ENCODE results near the gene SNX8.
A peak's percentile ranks its signal among the peaks of the same experiment; 100 is the strongest.

The SNX8 gene

DNA sequence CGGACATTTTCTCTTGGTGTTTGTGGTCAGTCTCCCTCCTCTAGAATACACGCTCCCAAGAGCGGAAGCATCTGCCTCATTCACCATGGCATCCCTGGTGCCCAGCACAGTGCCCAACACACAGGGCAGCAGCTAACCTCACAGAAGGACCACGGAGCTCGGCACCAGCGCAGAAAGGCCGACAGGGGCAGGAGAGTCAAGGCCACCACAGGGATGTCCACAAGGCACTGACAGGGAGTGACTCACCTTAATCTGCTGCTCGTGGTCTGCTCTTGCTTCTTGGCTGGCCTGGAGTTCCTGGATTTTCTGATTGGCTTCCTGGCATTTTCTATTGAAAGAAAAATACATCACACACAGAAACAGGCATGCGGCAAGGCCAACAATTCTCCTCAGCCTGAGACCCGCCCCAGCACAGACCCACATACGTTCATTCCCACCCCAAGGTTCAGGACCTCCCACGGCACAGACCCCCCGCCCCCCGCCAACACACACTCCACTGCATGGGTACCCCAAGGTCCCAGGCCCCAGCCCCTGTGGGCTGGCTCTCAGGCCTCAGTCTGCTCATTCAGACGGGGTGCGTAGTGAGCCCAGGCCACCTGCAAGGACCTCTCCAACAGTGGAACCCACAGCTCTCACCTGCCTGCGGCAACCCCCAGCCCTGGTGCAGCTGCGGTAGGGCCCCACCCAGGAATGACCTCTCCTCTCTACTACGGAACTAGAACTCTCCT, 96.4 kb downstream of the SNX8 start:
- TF ChIP-seq CEBPB (IDR thresholded peaks at IDR 0.05) (no peak), TEAD4 (IDR thresholded peaks at IDR 0.05) (no peak), NFIC (IDR thresholded peaks at IDR 0.05) (no peak), FOXM1 (IDR thresholded peaks at IDR 0.05; ENCODE audit: borderline replicate concordance, low read depth) (no peak), TAF1 (IDR thresholded peaks at IDR 0.05; ENCODE audit: low read depth) (no peak), CREB1 (IDR thresholded peaks at IDR 0.05; ENCODE audit: low read depth) (no peak), RAD21 (IDR thresholded peaks at IDR 0.05; ENCODE audit: low read depth) (no peak), ZBTB7A (IDR thresholded peaks at IDR 0.05; ENCODE audit: low read depth) (no peak), YY1 (IDR thresholded peaks at IDR 0.05; ENCODE audit: low read depth) (no peak), EP300 (IDR thresholded peaks at IDR 0.05; ENCODE audit: borderline replicate concordance) (no peak), EGR1 (IDR thresholded peaks at IDR 0.05) (no peak), TCF12 (IDR thresholded peaks at IDR 0.05; ENCODE audit: low read depth) (no peak)
- TF ChIP-seq, protein P1, sequence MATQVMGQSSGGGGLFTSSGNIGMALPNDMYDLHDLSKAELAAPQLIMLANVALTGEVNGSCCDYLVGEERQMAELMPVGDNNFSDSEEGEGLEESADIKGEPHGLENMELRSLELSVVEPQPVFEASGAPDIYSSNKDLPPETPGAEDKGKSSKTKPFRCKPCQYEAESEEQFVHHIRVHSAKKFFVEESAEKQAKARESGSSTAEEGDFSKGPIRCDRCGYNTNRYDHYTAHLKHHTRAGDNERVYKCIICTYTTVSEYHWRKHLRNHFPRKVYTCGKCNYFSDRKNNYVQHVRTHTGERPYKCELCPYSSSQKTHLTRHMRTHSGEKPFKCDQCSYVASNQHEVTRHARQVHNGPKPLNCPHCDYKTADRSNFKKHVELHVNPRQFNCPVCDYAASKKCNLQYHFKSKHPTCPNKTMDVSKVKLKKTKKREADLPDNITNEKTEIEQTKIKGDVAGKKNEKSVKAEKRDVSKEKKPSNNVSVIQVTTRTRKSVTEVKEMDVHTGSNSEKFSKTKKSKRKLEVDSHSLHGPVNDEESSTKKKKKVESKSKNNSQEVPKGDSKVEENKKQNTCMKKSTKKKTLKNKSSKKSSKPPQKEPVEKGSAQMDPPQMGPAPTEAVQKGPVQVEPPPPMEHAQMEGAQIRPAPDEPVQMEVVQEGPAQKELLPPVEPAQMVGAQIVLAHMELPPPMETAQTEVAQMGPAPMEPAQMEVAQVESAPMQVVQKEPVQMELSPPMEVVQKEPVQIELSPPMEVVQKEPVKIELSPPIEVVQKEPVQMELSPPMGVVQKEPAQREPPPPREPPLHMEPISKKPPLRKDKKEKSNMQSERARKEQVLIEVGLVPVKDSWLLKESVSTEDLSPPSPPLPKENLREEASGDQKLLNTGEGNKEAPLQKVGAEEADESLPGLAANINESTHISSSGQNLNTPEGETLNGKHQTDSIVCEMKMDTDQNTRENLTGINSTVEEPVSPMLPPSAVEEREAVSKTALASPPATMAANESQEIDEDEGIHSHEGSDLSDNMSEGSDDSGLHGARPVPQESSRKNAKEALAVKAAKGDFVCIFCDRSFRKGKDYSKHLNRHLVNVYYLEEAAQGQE (IDR thresholded peaks at IDR 0.05; ENCODE audit: low read depth), result no peak
- TF ChIP-seq, protein P2, sequence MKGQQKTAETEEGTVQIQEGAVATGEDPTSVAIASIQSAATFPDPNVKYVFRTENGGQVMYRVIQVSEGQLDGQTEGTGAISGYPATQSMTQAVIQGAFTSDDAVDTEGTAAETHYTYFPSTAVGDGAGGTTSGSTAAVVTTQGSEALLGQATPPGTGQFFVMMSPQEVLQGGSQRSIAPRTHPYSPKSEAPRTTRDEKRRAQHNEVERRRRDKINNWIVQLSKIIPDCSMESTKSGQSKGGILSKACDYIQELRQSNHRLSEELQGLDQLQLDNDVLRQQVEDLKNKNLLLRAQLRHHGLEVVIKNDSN (IDR thresholded peaks at IDR 0.05), result no peak
- TF ChIP-seq, protein P3, sequence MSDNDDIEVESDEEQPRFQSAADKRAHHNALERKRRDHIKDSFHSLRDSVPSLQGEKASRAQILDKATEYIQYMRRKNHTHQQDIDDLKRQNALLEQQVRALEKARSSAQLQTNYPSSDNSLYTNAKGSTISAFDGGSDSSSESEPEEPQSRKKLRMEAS (IDR thresholded peaks at IDR 0.05), result no peak

DNA sequence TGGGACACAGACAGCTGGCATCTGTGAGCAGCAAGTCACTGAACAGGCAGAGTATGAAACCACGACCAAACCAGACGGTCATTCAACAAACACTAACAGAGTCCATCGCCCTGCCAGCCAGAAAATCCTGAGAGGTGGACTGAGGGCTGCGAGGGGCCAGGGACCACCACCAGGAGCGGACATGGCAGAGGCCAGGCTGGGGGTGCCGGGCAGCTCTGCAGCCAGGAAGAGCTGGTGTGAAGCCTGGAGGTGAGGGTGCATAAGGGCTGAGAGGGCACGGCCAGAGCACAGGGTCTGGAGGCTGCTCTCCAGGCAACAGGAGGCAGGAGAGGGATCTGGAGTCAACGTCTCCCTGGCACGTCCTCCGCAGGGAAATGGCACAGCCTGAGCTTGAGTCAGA, 97.0 kb downstream of the SNX8 start:
- TF ChIP-seq FOXM1 (IDR thresholded peaks at IDR 0.05; ENCODE audit: borderline replicate concordance, low read depth) (no peak), ZBTB7A (IDR thresholded peaks at IDR 0.05; ENCODE audit: low read depth) (no peak), TAF1 (IDR thresholded peaks at IDR 0.05; ENCODE audit: low read depth) (no peak)

DNA sequence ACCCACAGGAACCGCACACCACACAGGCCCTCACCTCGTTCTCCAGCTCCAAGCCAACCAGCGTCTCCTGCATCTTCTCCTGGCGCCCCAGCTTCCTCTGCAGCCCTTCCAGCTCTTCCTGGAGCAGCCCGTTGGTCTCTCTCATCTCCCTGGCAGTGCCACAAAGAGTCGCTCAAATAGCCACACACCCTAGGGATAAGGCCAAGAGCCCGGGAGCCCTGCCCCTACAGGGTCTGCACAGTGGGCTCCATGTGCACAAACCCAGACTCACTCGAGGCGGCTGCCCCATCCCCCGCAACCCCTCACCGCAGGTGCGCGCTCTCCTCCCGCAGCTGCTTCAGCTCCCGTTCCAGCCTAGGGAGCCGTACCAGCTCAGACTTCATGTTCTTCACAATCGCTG, 98.4 kb downstream of the SNX8 start:
- TF ChIP-seq CREB1 (IDR thresholded peaks at IDR 0.05; ENCODE audit: low read depth), result no peak

DNA sequence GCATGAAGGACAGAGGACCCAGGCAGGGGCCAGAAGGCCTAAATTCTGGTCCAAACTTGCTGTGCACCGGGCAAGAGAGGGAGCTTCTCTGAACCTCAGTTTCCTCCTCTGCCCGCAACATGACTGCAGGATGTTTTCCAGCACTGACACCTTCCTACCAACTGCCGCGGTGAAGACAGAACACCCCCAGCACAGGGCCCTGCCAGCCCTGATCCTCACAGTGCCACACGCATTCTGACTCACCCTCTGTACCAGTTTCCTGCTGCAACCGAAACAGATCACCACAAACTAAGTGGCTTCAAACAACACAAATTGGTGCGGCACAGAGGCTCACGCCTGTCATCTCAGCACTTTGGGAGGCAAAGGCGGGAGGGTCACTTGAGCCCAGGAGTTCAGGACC, 99.6 kb downstream of the SNX8 start:
- no peak for TF ChIP-seq YY1 (IDR thresholded peaks at IDR 0.05; ENCODE audit: low read depth)
- no peak for TF ChIP-seq CEBPB (IDR thresholded peaks at IDR 0.05)
- no peak for TF ChIP-seq ZBTB7A (IDR thresholded peaks at IDR 0.05; ENCODE audit: low read depth)
- no peak for TF ChIP-seq TAF1 (IDR thresholded peaks at IDR 0.05; ENCODE audit: low read depth)
- TF ChIP-seq EP300 (IDR thresholded peaks at IDR 0.05; ENCODE audit: borderline replicate concordance), result no peak
- TF ChIP-seq TEAD4 (IDR thresholded peaks at IDR 0.05), result no peak
- TF ChIP-seq, protein P1 (IDR thresholded peaks at IDR 0.05; ENCODE audit: low read depth), result no peak
- no peak for TF ChIP-seq RAD21 (IDR thresholded peaks at IDR 0.05; ENCODE audit: low read depth)
- TF ChIP-seq TCF12 (IDR thresholded peaks at IDR 0.05; ENCODE audit: low read depth), result no peak
- TF ChIP-seq EGR1 (IDR thresholded peaks at IDR 0.05), result no peak
- TF ChIP-seq FOXM1 (IDR thresholded peaks at IDR 0.05; ENCODE audit: borderline replicate concordance, low read depth), result no peak

DNA sequence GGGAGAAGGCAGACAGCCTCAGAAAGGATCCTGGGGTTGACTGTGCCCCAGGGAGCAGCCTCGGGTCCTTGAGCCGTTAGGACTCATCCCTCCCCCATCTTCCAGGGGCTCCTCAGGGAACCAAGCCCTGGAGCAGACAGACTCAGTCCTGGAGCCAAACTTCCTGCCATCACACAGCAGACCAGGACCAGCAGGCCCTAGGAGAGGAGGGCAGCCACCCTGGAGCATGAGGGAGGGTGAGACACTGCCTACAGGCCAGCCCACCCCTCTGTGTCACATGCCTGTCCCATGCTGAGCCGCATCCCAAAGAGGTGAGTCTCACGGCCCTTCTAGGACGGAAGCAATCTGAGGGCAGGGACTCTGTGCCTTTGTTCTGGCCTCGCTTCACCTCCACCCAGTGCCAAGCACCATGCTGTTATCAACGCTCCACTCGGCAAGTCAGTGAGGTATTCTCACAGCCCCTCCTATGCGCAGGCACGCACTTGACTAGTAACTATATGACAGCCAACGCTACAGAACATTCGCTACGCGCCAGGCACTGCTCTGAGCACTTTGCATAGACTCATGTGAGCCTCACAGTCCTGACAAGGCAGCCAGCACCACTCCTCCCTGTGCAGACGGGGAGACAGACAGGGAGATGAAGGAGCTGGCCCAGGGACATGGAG, 100.6 kb downstream of the SNX8 start:
- TF ChIP-seq, protein P2 (IDR thresholded peaks at IDR 0.05), result peak; percentile 33; the same call in 1 of the 2 replicates
- no peak for TF ChIP-seq NFIC (IDR thresholded peaks at IDR 0.05)

DNA sequence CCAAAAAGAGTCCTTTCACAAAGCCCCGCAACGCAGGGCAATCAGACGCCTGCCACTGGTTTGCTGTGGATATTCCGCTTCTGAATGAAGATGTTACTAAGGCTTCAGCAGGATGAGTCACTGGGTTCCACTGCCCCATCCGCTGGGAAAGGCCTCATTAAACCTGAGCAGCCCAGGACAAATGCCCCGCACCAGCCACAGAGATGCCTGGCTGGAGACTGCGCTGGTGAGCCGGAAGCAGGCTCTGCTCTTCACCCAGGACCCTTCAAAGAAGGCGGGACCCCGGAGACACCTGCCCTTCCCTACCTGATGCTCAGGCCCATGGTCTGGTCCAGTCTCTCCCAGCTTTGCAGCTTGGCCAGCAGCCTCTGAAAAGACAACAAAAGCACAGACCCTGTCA, 101.3 kb downstream of the SNX8 start:
- TF ChIP-seq YY1 (IDR thresholded peaks at IDR 0.05; ENCODE audit: low read depth) (no peak), EGR1 (IDR thresholded peaks at IDR 0.05) (no peak), CREB1 (IDR thresholded peaks at IDR 0.05; ENCODE audit: low read depth) (no peak), NFIC (IDR thresholded peaks at IDR 0.05) (no peak), CEBPB (IDR thresholded peaks at IDR 0.05) (no peak), EP300 (IDR thresholded peaks at IDR 0.05; ENCODE audit: borderline replicate concordance) (no peak), FOXM1 (IDR thresholded peaks at IDR 0.05; ENCODE audit: borderline replicate concordance, low read depth) (no peak), TAF1 (IDR thresholded peaks at IDR 0.05; ENCODE audit: low read depth) (no peak), TCF12 (IDR thresholded peaks at IDR 0.05; ENCODE audit: low read depth) (no peak), RAD21 (IDR thresholded peaks at IDR 0.05; ENCODE audit: low read depth) (no peak)
- TF ChIP-seq, protein P2 (IDR thresholded peaks at IDR 0.05), result no peak
- TF ChIP-seq, protein P1 (IDR thresholded peaks at IDR 0.05; ENCODE audit: low read depth), result no peak

All from Ishikawa (cell line).